GM12891 (cell line): ENCODE data around the gene CD84.

Experiments used
- PAX5 ChIP-seq: IDR thresholded peaks from 2 replicates; pipeline ENCODE4 v1.6.1; 2011; ENCODE audit warnings: low read length, moderate library complexity, mild to moderate bottlenecking; ENCODE audit not compliant: insufficient read depth, severe bottlenecking
- POLR2A ChIP-seq: IDR thresholded peaks from 2 replicates; pipeline ENCODE4 v1.6.1; 2011; ENCODE audit warnings: low read depth, low read length, control low read depth
- POLR2AphosphoS5 ChIP-seq: IDR thresholded peaks from 2 replicates; pipeline ENCODE4 v1.6.1; 2011; ENCODE audit warnings: low read depth, low read length, control low read depth
- POU2F2 ChIP-seq: IDR thresholded peaks from 2 replicates; pipeline ENCODE4 v1.6.1; 2011; ENCODE audit warnings: low read depth, mild to moderate bottlenecking, control low read depth, low read length, moderate library complexity
- SPI1 ChIP-seq: IDR thresholded peaks from 2 replicates; pipeline ENCODE4 v1.6.1; 2011; ENCODE audit warnings: low read depth, low read length, control low read depth
- TAF1 ChIP-seq: IDR thresholded peaks from 2 replicates; pipeline ENCODE4 v1.6.1; 2011; ENCODE audit warnings: low read depth, low read length, control low read depth

DNA sequence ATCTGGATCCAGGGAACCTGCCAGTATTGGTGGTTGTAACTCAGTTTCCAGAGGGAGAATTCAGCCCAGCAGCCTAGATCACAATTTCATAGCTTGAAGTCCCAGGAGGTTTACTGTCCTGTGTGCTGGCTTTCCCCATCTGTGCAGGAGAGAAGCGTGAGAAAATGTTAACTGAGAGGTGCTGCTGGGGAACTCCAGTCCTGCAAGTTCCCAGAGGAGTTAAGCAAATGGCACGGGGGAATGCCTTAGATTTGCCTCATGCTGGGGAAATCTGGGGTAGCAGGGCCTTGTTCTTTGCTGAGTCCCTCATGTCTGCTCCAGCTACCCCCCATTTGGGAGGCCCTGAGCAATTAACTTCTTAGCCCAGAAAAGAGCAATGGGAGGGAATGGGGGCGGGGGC, 31.1 kb downstream of the CD84 start:
- TF ChIP-seq POLR2A: no peak
- TF ChIP-seq POLR2AphosphoS5: no peak
- TF ChIP-seq TAF1: no peak
- TF ChIP-seq SPI1: 0 out of 2 replicates have a peak, but pooled peaks have one; percentile 41
- peak; percentile 50; the same call in 1 of the 2 replicates for TF ChIP-seq POU2F2
- no peak for TF ChIP-seq PAX5
